ENCODE data around the gene SHROOM1.

DNA sequence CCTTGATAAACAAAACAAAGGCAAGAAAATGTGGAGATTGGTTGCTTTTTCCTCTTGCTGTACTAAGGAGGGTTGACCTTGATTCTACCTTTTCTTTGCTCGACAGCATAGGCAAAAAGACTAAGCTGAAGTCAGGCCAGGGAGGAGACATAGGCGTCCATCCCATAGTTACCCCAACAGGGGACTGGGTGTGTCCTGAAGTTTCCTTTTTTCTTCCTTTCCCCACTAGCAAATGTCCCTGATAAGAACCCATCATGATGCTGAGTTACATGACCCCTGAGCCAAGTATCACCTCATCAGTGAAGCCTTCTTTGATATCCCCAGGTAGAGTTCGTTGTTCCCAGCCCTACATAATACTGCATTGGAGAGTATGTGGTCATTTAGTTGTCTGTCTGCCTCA lies 9.9 kb upstream of the SHROOM1 start:
- TF ChIP-seq, protein P1, sequence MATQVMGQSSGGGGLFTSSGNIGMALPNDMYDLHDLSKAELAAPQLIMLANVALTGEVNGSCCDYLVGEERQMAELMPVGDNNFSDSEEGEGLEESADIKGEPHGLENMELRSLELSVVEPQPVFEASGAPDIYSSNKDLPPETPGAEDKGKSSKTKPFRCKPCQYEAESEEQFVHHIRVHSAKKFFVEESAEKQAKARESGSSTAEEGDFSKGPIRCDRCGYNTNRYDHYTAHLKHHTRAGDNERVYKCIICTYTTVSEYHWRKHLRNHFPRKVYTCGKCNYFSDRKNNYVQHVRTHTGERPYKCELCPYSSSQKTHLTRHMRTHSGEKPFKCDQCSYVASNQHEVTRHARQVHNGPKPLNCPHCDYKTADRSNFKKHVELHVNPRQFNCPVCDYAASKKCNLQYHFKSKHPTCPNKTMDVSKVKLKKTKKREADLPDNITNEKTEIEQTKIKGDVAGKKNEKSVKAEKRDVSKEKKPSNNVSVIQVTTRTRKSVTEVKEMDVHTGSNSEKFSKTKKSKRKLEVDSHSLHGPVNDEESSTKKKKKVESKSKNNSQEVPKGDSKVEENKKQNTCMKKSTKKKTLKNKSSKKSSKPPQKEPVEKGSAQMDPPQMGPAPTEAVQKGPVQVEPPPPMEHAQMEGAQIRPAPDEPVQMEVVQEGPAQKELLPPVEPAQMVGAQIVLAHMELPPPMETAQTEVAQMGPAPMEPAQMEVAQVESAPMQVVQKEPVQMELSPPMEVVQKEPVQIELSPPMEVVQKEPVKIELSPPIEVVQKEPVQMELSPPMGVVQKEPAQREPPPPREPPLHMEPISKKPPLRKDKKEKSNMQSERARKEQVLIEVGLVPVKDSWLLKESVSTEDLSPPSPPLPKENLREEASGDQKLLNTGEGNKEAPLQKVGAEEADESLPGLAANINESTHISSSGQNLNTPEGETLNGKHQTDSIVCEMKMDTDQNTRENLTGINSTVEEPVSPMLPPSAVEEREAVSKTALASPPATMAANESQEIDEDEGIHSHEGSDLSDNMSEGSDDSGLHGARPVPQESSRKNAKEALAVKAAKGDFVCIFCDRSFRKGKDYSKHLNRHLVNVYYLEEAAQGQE (IDR thresholded peaks at IDR 0.05; ENCODE audit: borderline replicate concordance) = no peak
- TF ChIP-seq EZH2 (IDR thresholded peaks at IDR 0.05; ENCODE audit: borderline replicate concordance, insufficient read depth, low read length, poor library complexity, severe bottlenecking) = no peak
- TF ChIP-seq CTCF (IDR thresholded peaks at IDR 0.05; ENCODE audit: poor library complexity, severe bottlenecking) = no peak
- no peak for TF ChIP-seq POLR2AphosphoS5 (IDR thresholded peaks at IDR 0.05)
- TF ChIP-seq MXI1 (conservative IDR thresholded peaks at IDR 0.05; ENCODE audit: poor library complexity, severe bottlenecking) = no peak
- TF ChIP-seq RAD21 (conservative IDR thresholded peaks at IDR 0.05) = no peak
- TF ChIP-seq TAF1 (IDR thresholded peaks at IDR 0.05; ENCODE audit: low read depth) = no peak
- TF ChIP-seq EP300 (conservative IDR thresholded peaks at IDR 0.05; ENCODE audit: poor library complexity, severe bottlenecking) = no peak
